Neural progenitor cell (in vitro differentiated cells): ENCODE measurements around the gene FCRL3. TPM values are rescaled to one million over a fixed set of nuclear protein-coding genes. Genes with fewer than 3 reads are reported as not detected.

ENCODE experiments used
- DNase-seq: peaks from one replicate; pipeline ENCODE4 v3.0.0-alpha.2; 2016; ENCODE audit warnings: low spot score
- H2AFZ ChIP-seq: fragments of 200-600 bp; sonication (generic); replicated peaks from 2 replicates; pipeline ENCODE4 v1.6.1; 2016; ENCODE audit warnings: antibody characterized with exemption
- H3F3A ChIP-seq: fragments of 200-600 bp; sonication (generic); 2 replicates; pipeline ENCODE4 v1.6.1; 2016; ENCODE audit warnings: antibody characterized with exemption, low read depth
- H3K27ac ChIP-seq: fragments of 200-600 bp; sonication (generic); 2 replicates; pipeline ENCODE4 v1.5.1; 2016; ENCODE audit warnings: mild to moderate bottlenecking
- H3K27me3 ChIP-seq: fragments of 200-600 bp; sonication (generic); 2 replicates; pipeline ENCODE4 v1.6.1; 2016; ENCODE audit warnings: mild to moderate bottlenecking, moderate library complexity
- H3K36me3 ChIP-seq: fragments of 200-600 bp; sonication (generic); 2 replicates; pipeline ENCODE4 v1.5.1; 2016
- H3K4me1 ChIP-seq: fragments of 200-600 bp; sonication (generic); 2 replicates; pipeline ENCODE4 v1.6.1; 2016; ENCODE audit warnings: mixed run types
- H3K4me2 ChIP-seq: fragments of 200-600 bp; sonication (generic); 2 replicates; pipeline ENCODE4 v1.6.1; 2016
- H3K4me3 ChIP-seq: fragments of 200-600 bp; sonication (generic); 2 replicates; pipeline ENCODE4 v1.5.1; 2016
- H3K79me2 ChIP-seq: fragments of 200-600 bp; sonication (generic); 2 replicates; pipeline ENCODE4 v1.6.1; 2016; ENCODE audit warnings: low read depth
- H3K9ac ChIP-seq: fragments of 200-600 bp; sonication (generic); 2 replicates; pipeline ENCODE4 v1.6.1; 2016
- H3K9me3 ChIP-seq: fragments of 200-600 bp; sonication (generic); 2 replicates; pipeline ENCODE4 v1.5.1; 2016; ENCODE audit warnings: low read depth
- H4K20me1 ChIP-seq: fragments of 200-600 bp; sonication (generic); 2 replicates; pipeline ENCODE4 v1.6.1; 2016; ENCODE audit warnings: low read depth
- H3K27ac Mint-ChIP-seq: 3 replicates; pipeline ENCODE4 v1.8.0; 2021; ENCODE audit warnings: mixed read lengths
- H3K27me3 Mint-ChIP-seq: 2 replicates; pipeline ENCODE4 v1.8.0; 2022; ENCODE audit warnings: low read depth, mild to moderate bottlenecking, inconsistent platforms, moderate library complexity, mixed read lengths; ENCODE audit not compliant: insufficient read depth
- H3K36me3 Mint-ChIP-seq: 3 replicates; pipeline ENCODE4 v1.8.0; 2021; ENCODE audit warnings: mixed read lengths
- H3K4me1 Mint-ChIP-seq: 3 replicates; pipeline ENCODE4 v1.8.0; 2021; ENCODE audit warnings: mixed read lengths
- H3K4me3 Mint-ChIP-seq: 3 replicates; pipeline ENCODE4 v1.8.0; 2021; ENCODE audit warnings: mild to moderate bottlenecking, moderate library complexity, mixed read lengths
- H3K9me3 Mint-ChIP-seq: 3 replicates; pipeline ENCODE4 v1.8.0; 2020; ENCODE audit warnings: mixed read lengths
- EZH2 ChIP-seq: fragments of 200-600 bp; sonication (generic); IDR thresholded peaks from 2 replicates; pipeline ENCODE4 v1.6.1; 2017; ENCODE audit warnings: antibody characterized with exemption, mild to moderate bottlenecking, moderate library complexity
- EZH2phosphoT487 ChIP-seq: fragments of 200-600 bp; sonication (generic); IDR thresholded peaks from 2 replicates; pipeline ENCODE4 v1.6.1; 2017; ENCODE audit warnings: antibody characterized with exemption
- total RNA-seq: library from RNA; depleted of rRNA; stranded (reverse); fragments of >200 nt; gene quantifications from 2 replicates; pipeline ENCODE4 v1.2.3, GENCODE V29; 2015; ENCODE audit warnings: low replicate concordance
- TF ChIP-seq, protein P1 (sequence below): fragments of 200-600 bp; sonication (generic); IDR thresholded peaks from 2 replicates; pipeline ENCODE4 v1.5.1; 2017; ENCODE audit warnings: antibody characterized with exemption, mild to moderate bottlenecking

Gene FCRL3
- total RNA-seq, 1 donor from 2014 or later = not detected

DNA sequence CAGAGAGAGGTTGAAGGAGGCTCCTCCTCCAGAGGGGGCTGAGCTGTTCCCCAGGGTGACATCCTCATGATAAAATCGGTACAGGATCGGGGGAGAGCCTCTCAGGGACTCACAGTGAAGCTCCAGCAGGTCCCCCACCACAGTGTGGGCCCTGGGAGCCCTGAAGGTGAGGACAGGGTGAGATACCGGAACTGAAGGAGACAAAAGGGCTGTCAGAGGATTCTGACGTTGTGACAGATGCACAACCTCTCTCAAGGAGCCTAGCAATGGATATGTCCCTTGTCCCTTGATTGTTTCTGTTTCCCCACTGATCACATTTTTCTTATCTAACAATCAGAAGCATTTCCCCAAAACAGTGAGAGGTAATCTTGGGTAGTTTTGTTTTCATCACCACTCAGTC lies 5.2 kb downstream of the FCRL3 start:
- Histone ChIP-seq H3K4me2 (no peak overlapping the region), H2AFZ (no peak overlapping the region), H3K36me3 (no peaks in the 10 kb centered on the region), H3K9me3 (no peaks in the 10 kb centered on the region), H4K20me1 (no peaks in the 10 kb centered on the region), H3K9ac (no peak overlapping the region), H3K4me1 (no peaks in the 10 kb centered on the region), H3F3A (no peaks in the 10 kb centered on the region), H3K27me3 (no peaks in the 10 kb centered on the region), H3K79me2 (no peaks in the 10 kb centered on the region), H3K27ac (no peak overlapping the region), H3K4me3 (no peak overlapping the region)
- DNase-seq = no peak
- no peak overlapping the region for H3K4me3 Mint-ChIP-seq
- TF ChIP-seq, protein P1, sequence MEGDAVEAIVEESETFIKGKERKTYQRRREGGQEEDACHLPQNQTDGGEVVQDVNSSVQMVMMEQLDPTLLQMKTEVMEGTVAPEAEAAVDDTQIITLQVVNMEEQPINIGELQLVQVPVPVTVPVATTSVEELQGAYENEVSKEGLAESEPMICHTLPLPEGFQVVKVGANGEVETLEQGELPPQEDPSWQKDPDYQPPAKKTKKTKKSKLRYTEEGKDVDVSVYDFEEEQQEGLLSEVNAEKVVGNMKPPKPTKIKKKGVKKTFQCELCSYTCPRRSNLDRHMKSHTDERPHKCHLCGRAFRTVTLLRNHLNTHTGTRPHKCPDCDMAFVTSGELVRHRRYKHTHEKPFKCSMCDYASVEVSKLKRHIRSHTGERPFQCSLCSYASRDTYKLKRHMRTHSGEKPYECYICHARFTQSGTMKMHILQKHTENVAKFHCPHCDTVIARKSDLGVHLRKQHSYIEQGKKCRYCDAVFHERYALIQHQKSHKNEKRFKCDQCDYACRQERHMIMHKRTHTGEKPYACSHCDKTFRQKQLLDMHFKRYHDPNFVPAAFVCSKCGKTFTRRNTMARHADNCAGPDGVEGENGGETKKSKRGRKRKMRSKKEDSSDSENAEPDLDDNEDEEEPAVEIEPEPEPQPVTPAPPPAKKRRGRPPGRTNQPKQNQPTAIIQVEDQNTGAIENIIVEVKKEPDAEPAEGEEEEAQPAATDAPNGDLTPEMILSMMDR = no peak
- no peak for TF ChIP-seq EZH2
- no peak for TF ChIP-seq EZH2phosphoT487
- H3K27ac Mint-ChIP-seq = no peak overlapping the region
- peaks cover 4% of the 10 kb centered on the region for H3K27me3 Mint-ChIP-seq
- no peaks in the 10 kb centered on the region for H3K36me3 Mint-ChIP-seq
- no peaks in the 10 kb centered on the region for H3K4me1 Mint-ChIP-seq
- no peaks in the 10 kb centered on the region for H3K9me3 Mint-ChIP-seq

DNA sequence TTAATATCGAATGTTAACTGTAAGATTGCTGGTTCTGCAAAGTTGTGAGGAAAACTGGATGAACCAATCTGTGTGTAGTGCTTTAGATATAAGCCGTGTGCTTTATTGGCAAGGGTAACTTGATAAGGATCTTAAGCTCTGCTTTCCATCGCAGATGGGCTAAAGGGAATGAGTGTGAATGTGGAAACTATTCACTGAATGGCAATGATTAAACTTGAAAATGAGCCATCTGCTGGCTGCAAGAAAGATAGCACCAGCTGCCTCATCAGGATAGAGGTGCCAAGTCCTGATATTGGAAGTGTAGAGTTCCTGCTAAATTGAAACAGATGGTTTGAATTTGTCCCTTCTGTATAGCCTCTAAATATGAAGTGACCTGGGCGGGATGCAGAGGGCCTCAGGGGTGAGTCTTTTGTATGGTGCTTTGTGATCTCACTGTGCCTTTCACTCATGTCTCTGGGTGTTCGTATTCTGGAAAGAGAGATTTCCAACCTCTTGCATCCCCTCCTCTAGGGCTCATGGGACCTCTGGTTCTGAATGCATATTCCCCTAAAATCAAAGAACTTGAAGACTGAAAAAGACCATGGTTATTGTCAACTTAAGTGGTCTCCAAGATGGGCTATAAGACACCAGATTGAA lies 9.2 kb downstream of the FCRL3 start:
- no peaks in the 10 kb centered on the region for H3K9me3 Mint-ChIP-seq

DNA sequence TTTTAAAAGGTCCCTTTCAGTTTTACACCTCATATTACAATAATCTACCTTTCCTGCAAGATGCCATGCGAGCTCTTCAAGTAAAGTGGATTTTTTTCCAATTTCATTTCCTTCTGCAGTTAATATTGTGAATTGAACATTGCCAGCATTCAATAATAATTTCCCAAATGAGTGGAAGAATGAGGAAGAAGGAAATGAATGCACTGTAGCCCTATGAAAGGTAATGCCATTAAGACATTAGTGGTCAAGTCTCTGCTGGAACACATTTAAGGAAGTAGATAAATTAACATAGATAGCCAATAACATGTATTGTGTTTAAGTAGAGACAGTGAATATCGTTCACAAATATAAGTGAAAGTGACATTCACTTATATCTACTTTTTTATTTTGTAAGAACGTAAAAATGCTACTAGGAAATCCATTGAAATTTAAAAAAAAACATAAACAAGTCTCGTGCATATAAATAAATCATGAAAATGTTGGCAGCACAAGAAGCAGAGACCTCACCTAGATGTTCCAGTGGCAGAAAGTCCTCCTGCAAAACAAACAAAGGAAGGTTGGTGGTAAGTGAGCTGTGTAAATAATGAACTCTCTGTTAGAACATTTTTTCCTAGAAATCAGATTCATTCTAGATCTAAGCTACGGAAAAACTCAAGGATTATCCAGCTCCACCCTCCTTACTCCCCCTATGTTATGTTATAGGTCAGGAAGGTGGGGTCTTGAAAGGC lies 17.7 kb downstream of the FCRL3 start:
- TF ChIP-seq, protein P1 = no peak
- TF ChIP-seq EZH2phosphoT487 = no peak
- TF ChIP-seq EZH2 = no peak
- H3K9ac ChIP-seq = no peak overlapping the region
- Mint-ChIP-seq H3K4me3 (no peak overlapping the region), H3K4me1 (no peaks in the 10 kb centered on the region), H3K9me3 (no peaks in the 10 kb centered on the region), H3K27me3 (no peaks in the 10 kb centered on the region), H3K27ac (no peak overlapping the region), H3K36me3 (no peaks in the 10 kb centered on the region)
- no peak overlapping the region for H2AFZ ChIP-seq
- H4K20me1 ChIP-seq = no peaks in the 10 kb centered on the region
- no peaks in the 10 kb centered on the region for H3K36me3 ChIP-seq
- no peak overlapping the region for H3K27ac ChIP-seq
- DNase-seq = no peak
- H3K79me2 ChIP-seq = no peaks in the 10 kb centered on the region
- H3K4me2 ChIP-seq = no peak overlapping the region
- no peaks in the 10 kb centered on the region for H3K9me3 ChIP-seq
- H3K4me3 ChIP-seq = no peak overlapping the region
- H3K4me1 ChIP-seq = no peaks in the 10 kb centered on the region
- H3F3A ChIP-seq = no peaks in the 10 kb centered on the region
- H3K27me3 ChIP-seq = no peaks in the 10 kb centered on the region

More for the DNA sequence above, 9.2 kb downstream of the FCRL3 start:
- Histone ChIP-seq H4K20me1 (no peaks in the 10 kb centered on the region), H3K79me2 (no peaks in the 10 kb centered on the region), H3K27ac (no peak overlapping the region), H3K36me3 (no peaks in the 10 kb centered on the region), H3K4me3 (no peak overlapping the region), H3K4me1 (no peaks in the 10 kb centered on the region), H3K27me3 (no peaks in the 10 kb centered on the region), H3K4me2 (no peak overlapping the region), H2AFZ (no peak overlapping the region), H3K9ac (no peak overlapping the region), H3F3A (no peaks in the 10 kb centered on the region), H3K9me3 (no peaks in the 10 kb centered on the region)
- Mint-ChIP-seq H3K36me3 (no peaks in the 10 kb centered on the region), H3K27ac (no peak overlapping the region), H3K4me3 (no peak overlapping the region), H3K4me1 (no peaks in the 10 kb centered on the region), H3K27me3 (peaks cover 2% of the 10 kb centered on the region)
- peak; percentile 44 for DNase-seq
- TF ChIP-seq, protein P1 = peak; percentile 60
- no peak for TF ChIP-seq EZH2phosphoT487
